ENCODE data around the gene KLB.

KLB gene

DNA sequence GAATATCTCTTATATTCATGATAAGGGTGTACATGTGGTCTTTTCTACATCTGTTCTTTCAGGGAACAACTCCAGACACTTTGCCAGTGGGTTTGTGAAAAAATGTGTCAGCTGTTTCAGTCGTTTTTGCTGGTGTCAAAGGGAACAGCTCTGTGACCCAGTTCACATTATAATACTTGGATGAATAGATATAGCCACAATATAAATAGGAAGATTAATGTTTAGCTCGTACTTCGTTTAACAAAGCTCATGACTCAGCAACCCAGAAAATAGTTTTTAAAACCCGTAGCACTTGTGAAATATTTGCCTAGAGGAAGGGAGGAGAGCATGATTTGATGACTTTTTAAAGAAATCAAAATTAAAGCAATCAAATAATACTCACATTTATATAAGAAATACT is 60.0 kb downstream of the KLB start:
- no peak for DNase-seq

DNA sequence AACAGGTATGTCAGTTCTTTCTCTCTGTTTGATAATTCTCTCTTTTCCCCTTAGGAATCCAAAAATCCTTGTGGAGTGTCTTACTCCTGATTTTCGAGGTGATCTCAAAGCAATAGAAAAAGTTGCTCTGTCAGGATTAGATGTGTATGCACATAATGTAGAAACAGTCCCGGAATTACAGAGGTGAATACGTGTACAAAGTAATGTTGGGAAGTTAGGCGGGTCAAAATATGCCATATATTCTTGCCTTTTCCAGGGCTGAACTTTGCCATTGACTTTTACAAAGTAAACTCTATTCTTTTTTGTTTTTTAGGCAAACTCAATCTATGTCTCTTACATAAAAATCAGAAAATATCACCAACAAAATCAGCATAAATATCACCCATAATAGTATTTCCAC is 60.7 kb downstream of the KLB start:
- no peak for DNase-seq

DNA sequence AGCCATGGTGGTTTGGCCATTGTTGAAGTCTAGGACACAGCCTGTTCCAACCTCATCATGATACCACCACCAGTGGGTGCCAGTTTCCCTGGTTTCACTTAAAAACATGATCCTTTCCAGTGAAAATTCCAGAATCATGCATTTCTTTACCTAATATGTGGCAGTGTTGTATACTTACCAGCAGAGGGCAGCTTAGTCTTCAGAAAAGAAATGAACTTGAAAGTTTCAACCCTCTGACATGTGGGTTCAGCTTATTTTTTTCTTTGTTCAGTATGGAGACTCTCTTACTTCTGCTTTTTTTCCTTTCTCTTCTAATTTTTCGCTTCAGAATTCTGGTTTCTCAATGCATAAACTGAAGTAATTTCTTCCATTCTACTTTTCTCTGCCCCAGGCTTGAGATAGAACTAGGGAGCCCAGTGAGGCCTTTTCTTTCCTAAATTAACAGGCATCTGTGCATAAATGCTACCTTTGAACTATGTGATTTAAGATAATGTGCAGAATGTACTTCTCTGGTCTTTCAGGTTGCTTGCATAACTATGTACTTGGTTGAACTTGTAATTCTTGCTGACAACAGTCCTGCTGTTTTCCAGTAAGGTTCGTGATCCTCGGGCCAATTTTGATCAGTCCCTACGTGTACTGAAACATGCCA is 62.8 kb downstream of the KLB start:
- DNase-seq, result peak in 4 of 6 experiments; percentile 15 to 54 (median 36)

DNA sequence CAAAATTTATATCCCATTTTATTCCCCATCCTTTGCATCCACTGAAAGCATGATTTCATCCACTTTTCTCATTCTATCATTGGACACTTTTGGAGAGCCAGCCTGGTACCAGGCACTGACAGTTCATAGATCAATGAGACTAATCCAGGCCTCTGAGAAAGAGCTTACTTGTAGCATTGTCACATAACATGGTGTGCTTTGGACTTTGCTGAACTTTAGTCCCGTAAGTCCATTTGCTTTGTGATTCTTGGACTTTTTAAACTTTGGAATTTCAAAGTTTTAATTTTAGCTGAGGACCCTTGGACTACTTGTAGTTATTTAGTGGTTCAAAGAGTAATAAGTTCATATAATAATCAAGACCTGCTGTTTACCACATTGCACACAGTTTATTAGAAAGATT is 63.7 kb downstream of the KLB start:
- no peak for DNase-seq

DNA sequence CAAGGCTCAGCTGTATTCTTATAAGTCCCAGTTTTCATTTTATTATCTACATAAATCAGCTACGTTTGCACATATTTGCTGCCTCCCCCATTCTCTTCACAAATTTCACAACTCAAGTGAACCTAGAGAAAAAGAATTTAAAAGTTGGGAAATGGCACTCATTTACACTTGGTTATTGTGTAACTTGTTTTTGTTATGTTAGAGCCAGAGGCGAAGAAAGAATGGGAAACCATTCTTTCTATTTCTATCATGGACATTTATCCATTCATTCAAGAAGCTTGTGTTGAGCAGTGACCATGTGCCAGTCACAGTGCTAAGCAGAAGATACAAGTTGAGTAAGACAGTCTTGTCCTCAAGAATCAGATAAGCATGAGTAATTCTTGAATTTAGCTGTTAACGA is 65.7 kb downstream of the KLB start:
- no peak for DNase-seq

DNA sequence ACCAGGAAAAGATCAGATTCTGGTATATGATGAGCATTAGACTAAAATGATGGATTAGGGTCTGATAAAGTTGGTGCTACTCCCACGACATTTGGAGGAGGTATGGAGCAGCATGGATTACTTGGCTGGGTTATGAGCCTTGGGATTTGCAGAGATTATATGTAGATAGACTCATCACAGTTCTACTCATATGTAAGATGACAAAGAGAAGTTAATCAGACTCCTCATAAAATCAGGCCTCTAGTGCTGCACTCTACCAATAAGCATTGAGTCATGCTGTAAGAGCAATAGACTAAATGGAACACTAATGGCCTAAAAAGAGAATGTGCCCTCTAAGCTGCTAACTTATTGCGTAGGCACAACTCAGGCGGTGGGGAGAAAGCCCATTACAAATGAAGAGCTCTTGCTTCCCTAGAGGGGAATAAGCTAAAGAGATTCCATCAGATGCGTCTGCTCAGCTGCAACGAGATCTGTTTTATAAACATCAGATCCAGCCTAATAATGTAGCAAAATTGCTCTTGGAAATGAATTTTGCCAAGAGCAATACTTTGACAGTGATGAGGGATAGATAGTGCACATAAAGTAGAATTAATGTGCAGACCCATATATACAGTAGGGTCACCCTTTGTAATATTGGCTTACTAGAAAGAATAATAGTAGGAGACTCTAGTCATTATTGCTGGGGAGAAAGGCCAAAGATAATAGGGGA is 69.6 kb downstream of the KLB start:
- DNase-seq, result no peak

DNA sequence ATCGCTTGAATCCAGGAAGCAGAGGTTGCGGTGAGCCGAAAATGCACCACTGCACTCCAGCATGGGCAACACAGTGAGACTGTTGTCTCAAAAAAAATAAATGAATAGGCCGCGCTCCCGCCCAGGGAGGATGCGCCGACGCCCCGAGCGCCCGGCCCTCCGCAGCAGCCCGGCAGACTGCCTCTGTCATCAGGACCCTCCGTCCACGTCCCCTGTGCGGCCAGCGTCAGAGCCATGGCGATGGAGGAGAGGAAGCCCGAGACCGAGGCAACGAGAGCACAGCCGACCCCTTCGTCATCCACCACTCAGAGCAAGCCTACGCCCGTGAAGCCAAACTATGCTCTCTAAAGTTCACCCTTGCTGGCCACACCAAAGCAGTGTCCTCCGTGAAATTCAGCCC is 73.5 kb downstream of the KLB start:
- no peak for DNase-seq

DNA sequence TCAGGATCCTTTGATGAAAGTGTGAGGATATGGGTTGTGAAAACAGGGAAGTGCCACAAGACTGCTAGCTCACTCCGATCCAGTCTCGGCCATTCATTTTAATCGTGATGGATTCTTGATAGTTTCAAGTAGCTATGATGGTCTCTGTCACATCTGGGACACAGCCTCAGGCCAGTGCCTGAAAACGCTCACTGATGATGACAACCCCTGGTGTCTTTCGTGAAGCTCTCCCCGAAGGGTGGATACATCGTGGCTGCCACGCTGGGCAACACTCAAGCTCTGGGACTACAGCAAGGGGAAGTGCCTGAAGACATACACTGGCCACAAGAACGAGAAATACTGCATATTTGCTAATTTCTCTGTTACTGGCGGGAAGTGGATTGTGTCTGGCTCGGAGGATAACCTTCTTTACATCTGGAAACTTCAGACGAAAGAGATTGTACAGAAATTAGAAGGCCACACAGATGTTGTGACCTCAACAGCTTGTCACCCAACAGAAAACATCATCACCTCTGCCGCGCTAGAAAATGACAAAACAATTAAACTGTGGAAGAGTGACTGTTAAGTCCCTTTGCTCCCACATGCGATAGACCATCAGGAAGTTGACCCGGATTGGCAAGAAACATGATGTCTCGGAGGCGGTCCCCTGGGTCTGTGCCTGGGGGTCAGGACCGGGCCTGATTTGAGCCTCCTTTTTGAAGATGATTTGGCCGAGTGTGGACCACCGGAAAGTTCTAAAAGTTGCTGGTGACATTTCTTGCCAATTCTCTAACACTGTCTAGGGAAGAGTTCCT is 74.4 kb downstream of the KLB start:
- no peak for DNase-seq

DNA sequence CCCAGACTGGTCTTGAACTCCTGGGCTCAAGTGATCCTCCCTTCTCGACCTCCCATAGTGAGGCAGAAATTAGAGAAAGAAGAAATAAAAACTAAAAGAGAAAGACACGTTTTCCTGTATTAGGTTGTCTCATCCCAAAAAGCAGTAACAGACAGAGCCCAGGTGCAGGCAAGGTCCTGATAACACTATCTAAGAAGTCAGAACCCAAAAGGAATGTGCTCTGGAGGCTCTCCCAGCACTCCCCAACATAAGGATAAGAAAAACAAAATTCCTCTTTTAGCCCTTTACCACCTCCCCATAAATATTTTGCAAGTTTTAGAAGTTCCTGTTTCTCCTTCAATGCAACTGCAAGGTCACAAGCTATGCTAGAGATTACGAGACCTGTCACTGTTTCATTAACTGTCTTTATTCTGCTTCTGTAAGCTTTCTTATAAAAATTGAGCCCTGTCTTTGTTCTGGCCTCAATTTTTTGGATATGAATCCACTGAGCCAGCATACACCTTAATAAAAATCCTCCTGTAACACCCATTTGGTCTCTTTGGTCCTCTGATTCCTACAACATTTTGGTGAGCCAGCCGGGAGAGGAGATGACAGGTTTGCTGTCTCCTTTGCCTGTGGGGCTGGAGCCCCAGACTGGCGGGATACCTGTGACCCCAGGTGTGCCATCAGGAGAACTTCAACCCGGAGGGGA is 78.0 kb downstream of the KLB start:
- DNase-seq, result no peak

DNA sequence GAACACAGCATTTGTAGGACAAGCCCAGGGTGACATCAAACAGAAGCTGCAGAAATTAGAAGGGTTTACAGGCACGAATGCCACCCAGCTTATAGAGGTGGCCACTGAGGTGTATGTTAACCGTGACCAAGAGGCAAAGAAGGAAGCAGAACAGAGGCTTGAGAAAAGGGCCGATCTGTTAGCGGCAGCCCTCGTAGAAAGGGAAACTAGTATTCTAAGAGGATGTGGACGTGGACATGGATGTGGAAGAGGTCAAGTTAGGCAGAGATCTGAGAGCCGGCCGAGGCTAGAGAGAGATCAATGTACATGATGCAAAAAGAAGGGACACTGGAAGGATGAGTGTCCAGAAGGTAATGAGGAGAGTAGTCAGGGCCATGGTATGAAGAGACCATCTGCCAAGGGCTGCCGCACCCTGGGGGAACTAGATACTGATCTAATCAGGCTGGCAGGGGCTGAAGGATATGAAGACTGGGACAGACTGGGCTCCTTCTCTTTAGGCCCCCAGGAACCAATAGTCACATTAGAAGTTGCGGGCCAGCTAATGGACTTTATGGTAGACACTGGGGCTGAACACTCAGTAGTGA is 79.6 kb downstream of the KLB start:
- DNase-seq, result no peak

DNA sequence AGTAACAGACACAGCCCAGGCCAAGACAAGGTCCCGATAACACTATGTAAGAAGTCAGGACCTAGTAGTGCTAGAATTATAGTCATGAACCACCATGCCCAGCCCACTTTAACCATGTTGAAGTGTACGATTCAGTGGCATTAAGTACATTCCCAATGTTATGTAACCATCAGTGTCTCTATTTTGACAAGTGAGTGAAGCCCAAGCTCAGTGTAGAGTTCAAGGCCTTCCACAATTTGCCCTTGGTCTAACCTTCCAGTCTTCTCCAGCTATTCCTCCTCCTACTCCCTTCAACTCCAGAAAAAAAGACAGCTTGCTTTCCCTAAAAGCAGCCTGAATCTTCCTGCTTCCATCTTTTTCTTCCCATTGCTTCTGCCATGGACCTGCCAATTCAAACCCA is 83.6 kb downstream of the KLB start:
- DNase-seq, result no peak

DNA sequence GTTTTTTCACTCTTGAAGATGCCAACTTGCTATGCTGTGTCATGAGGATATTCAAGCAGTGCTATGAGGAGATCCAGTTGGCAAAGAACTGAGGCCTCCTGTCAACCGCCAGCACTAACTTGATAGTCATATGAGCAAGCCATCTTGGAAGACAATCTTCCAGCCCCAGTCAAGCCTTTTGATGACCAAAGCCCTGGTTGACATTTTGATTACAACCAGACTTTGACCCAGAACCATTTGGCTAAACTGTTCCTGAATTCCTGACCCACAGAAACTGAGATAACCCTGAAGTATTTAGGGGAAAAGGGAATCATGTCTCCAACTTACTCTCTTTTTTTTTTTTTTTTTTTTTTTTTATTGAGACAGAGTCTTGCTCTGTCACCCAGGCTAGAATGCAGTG is 87.6 kb downstream of the KLB start:
- DNase-seq, result no peak

DNA sequence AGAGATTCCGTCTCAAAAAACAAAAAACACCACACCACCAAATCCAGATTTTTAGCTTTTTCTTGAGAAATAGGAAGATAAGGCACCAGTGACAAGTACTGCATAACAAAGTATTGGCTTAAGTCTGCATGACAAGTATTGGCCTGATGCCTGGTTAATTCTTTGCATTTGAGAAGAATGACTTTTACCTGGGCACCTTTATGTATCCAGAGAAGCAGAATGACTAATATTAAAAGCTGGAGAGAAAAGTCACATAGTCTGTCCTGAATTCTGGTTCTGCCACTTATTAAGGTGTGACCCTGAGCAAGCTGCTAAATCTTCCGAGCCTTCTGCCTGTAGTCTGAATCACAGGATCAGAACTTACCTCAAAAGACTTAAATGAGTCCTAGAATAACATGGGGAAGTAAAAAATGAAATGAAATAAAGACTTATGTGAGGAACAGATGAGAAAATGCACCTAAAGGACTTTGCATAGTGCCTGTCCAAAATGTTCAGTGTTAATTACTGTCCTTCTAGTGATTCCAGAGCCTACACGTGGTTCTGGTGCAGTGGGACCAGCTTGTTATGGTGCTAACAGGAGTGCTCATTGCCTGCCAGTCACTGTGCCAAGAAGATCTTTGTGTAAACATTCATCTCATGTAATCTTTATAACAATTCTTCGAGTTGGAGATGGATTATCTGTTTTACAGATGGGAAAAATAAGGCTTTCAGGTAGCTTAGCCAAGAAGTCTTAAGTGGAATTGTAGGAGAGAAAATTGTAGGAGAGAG is 88.9 kb downstream of the KLB start:
- DNase-seq, result no peak

DNA sequence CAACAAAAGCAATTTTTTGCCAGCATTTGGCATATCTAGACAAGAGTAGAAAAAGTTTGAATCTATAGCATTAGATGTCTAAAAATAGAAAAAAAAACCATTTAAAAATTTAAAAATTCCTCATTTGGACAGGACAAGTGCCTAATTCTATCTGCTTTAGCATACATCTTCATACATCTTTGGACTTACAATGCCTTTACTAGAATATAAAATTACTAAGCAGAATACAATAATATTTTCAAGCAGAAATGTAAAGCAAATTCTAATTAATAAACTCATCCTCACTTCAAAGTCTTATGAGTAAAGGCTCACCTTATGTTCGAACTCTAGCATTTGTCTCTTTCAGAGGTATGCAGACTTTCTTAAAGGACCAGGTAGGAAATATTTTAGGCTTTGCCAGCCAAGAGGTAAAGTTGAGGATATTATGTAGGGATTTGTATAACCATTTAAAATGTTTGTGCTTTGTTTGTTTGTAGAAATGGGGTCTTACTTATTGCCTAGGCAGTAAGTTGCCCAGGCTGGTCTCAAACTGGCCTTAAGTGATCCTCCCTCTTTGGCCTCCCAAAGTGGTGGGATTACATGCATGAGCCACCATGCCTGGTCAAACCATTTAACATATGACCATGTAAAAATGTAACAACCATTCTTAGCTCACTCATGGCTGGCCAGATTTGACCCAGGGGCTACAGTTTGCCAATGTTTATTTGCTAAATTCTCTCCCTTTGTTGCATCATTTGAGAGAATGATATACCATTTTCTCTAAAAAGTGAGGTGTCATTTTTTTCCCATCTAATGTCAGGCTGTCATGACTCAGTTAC is 91.4 kb downstream of the KLB start:
- no peak for DNase-seq

DNA sequence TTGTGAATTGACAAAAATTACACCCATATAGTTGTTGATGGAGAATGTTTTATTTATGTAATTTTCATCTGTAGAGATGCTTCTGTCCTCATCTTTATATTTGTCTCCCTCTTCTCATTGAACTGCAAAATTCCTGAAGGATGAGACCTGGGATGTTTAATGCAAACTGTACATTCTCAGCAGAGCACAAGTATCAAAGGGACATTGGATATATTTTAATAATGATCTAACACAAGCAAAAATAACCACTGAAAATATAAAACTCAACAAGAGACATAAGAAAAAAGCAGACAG is 91.9 kb downstream of the KLB start:
- no peak for DNase-seq
